ENCODE measurements around the gene GRIN3B. TPM values are rescaled to one million over a fixed set of nuclear protein-coding genes. Genes with fewer than 3 reads are reported as not detected.
A peak's percentile ranks its signal among the peaks of the same experiment; 100 is the strongest.

The GRIN3B gene
- total and polyA plus RNA-seq, 9 of the 15 experiments (the other 6 are each of a cell fraction or from before 2014, with no cell fraction given), result 0.06 to 0.95 (median 0.19) TPM; not detected in 6

DNA sequence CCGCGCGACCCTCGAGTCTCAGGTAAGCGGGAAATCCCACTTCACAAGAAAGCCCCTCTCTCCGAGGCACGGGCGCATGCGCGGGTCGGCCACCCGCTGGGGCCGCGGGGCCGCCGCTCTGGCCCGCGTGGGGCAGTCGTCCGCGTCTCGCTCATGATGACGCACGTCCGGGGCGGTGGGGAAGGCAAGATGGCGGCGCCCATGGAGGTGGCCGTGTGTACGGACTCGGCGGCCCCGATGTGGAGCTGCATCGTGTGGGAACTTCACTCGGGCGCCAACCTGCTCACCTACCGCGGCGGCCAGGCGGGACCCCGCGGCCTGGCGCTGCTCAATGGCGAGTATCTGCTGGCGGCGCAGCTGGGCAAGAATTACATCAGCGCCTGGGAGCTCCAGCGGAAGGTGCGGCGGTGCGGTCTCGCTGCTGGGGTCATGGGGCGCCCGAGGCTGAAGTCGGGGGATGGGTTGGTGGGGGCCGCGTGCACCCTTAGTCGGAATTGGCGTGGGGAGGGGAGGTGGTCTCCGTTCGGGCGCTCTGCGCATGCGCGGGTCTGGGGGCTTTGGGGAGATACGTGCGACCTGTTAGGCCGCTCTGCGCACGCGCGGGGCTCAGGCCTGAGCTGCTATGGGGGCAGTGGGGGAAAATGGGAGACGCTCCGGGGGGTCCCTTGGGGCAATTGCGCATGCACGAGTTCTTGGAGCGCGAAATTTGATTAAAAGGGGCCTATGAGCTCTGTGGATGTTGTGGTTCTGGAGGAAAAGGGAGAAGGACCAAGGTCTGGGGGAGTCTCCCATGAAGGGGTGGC, 15.9 kb upstream of the GRIN3B start, which contains the start of gene WDR18 (continued):
- peak; percentile 75 for TF ChIP-seq ETV5 (CRISPR knock-in tag; IDR thresholded peaks at IDR 0.05; ENCODE audit: low read depth)
- TF ChIP-seq ADNP (tag; IDR thresholded peaks at IDR 0.05), result no peak
- TF ChIP-seq ZNF175 (CRISPR knock-in tag; IDR thresholded peaks at IDR 0.05; ENCODE audit: low read depth), result no peak
- TF ChIP-seq CBFA2T2 (conservative IDR thresholded peaks at IDR 0.05), result no peak
- TF ChIP-seq MAFG (tag; conservative IDR thresholded peaks at IDR 0.05), result no peak
- TF ChIP-seq ZNF76 (CRISPR knock-in tag; IDR thresholded peaks at IDR 0.05; ENCODE audit: borderline replicate concordance), result 0 out of 2 replicates have a peak, but pooled peaks have one; percentile 41
- TF ChIP-seq, protein P1, sequence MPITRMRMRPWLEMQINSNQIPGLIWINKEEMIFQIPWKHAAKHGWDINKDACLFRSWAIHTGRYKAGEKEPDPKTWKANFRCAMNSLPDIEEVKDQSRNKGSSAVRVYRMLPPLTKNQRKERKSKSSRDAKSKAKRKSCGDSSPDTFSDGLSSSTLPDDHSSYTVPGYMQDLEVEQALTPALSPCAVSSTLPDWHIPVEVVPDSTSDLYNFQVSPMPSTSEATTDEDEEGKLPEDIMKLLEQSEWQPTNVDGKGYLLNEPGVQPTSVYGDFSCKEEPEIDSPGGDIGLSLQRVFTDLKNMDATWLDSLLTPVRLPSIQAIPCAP (CRISPR knock-in tag; IDR thresholded peaks at IDR 0.05; ENCODE audit: borderline replicate concordance), result no peak
- no peak for TF ChIP-seq ZNF436 (CRISPR knock-in tag; IDR thresholded peaks at IDR 0.05)
- TF ChIP-seq RB1 (IDR thresholded peaks at IDR 0.05; ENCODE audit: low read depth), result peak; percentile 93
- TF ChIP-seq, protein P2, sequence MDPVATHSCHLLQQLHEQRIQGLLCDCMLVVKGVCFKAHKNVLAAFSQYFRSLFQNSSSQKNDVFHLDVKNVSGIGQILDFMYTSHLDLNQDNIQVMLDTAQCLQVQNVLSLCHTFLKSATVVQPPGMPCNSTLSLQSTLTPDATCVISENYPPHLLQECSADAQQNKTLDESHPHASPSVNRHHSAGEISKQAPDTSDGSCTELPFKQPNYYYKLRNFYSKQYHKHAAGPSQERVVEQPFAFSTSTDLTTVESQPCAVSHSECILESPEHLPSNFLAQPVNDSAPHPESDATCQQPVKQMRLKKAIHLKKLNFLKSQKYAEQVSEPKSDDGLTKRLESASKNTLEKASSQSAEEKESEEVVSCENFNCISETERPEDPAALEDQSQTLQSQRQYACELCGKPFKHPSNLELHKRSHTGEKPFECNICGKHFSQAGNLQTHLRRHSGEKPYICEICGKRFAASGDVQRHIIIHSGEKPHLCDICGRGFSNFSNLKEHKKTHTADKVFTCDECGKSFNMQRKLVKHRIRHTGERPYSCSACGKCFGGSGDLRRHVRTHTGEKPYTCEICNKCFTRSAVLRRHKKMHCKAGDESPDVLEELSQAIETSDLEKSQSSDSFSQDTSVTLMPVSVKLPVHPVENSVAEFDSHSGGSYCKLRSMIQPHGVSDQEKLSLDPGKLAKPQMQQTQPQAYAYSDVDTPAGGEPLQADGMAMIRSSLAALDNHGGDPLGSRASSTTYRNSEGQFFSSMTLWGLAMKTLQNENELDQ (CRISPR knock-in tag; IDR thresholded peaks at IDR 0.05; ENCODE audit: borderline replicate concordance), result no peak
- peak; percentile 84 to 85; a peak in 3 of 4 replicates for TF ChIP-seq SIN3A (IDR thresholded peaks at IDR 0.05; ENCODE audit: borderline replicate concordance in 2 of 2, control insufficient read depth in 1 of 2, low read depth in 2 of 2, low read length in 2 of 2)
- TF ChIP-seq KLF1 (tag; IDR thresholded peaks at IDR 0.05), result peak; percentile 74; the same call in 1 of the 2 replicates
- no peak for TF ChIP-seq PURB (CRISPR knock-in tag; IDR thresholded peaks at IDR 0.05; ENCODE audit: low read depth)
- TF ChIP-seq, protein P3, sequence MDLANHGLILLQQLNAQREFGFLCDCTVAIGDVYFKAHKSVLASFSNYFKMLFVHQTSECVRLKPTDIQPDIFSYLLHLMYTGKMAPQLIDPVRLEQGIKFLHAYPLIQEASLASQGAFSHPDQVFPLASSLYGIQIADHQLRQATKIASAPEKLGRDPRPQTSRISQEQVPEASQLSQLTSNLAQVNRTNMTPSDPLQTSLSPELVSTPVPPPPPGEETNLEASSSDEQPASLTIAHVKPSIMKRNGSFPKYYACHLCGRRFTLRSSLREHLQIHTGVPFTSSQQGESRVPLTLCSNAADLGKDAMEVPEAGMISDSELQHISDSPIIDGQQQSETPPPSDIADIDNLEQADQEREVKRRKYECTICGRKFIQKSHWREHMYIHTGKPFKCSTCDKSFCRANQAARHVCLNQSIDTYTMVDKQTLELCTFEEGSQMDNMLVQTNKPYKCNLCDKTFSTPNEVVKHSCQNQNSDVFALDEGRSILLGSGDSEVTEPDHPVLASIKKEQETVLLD (IDR thresholded peaks at IDR 0.05), result peak; percentile 96
- TF ChIP-seq DPF2 (IDR thresholded peaks at IDR 0.05), result no peak
- TF ChIP-seq E2F3 (CRISPR knock-in tag; IDR thresholded peaks at IDR 0.05), result no peak
- TF ChIP-seq NONO (IDR thresholded peaks at IDR 0.05; ENCODE audit: low read depth in 2 of 2, low read length in 1 of 2), result peak in 1 of 2 experiments; percentile 60; a peak in 1 of 4 replicates
- TF ChIP-seq, protein P4, sequence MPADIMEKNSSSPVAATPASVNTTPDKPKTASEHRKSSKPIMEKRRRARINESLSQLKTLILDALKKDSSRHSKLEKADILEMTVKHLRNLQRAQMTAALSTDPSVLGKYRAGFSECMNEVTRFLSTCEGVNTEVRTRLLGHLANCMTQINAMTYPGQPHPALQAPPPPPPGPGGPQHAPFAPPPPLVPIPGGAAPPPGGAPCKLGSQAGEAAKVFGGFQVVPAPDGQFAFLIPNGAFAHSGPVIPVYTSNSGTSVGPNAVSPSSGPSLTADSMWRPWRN (IDR thresholded peaks at IDR 0.05; ENCODE audit: low read depth), result no peak
- TF ChIP-seq PRMT5 (CRISPR knock-in tag; IDR thresholded peaks at IDR 0.05), result no peak
- no peak for TF ChIP-seq NCOR1 (IDR thresholded peaks at IDR 0.05)
- TF ChIP-seq L3MBTL2 (IDR thresholded peaks at IDR 0.05), result peak; percentile 74
- no peak for TF ChIP-seq ZFP36 (IDR thresholded peaks at IDR 0.05; ENCODE audit: low read depth, low read length, partially characterized antibody)
- peak; percentile 90; the same call in 1 of the 2 replicates for TF ChIP-seq FOXP1 (CRISPR knock-in tag; IDR thresholded peaks at IDR 0.05)
- no peak for TF ChIP-seq SMAD1 (IDR thresholded peaks at IDR 0.05; ENCODE audit: low read depth, low read length, partially characterized antibody)

All from K562 (cell line).